HG02798 (cell line): ENCODE measurements around the gene CATSPER3.

ENCODE experiments used
- ATAC-seq: cut with Tn5 transposase; IDR thresholded peaks from one replicate; pipeline ENCODE4 v1.9.1; 2021; ENCODE audit warnings: mild to moderate bottlenecking; ENCODE audit not compliant: unreplicated experiment, poor library complexity

The CATSPER3 gene

DNA sequence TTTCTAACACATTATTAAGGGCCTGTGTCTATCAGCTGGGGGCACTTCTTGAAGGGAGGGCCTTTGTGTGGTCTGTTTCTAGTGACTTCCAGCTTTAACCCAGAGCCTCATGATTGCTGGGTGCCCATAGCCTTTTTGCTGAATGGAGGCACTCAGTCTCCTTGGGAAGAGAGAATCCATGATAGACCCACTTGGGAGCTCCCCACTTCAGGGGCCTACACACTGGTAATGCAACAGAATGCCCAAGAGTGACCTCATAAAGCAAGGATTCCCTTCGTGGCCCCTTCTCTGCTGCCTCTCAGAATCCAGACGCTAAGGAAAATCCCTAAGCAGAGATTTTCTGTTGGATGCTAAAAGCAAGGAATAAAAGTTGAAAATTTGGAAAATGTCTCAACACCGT lies at the start of gene CATSPER3:
Gene CATSPER3 (plus strand): TSS at position 301 of the 400 bp plus-strand sequence. CDS start 85 bp downstream, at position 386.
- no peak for ATAC-seq

DNA sequence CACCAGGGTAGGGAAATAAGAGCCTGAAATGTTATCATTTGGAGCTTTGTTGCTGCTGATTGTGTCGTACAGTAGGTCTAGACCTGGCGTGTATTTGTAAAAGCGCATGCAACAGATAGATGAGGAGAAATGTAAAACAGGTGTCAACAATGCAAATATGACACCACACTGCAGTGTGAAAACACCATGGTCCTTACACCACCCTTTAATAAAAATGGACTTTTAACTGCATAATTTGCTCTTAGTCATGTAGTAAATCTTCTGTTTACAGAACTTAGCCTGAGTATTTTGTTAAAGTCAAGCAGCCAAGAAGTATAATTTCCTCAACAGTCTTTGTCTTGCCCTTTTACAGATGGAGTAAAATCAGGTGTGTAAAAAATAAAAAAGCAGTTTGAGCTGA lies 48.8 kb upstream of the CATSPER3 start:
- no peak for ATAC-seq

DNA sequence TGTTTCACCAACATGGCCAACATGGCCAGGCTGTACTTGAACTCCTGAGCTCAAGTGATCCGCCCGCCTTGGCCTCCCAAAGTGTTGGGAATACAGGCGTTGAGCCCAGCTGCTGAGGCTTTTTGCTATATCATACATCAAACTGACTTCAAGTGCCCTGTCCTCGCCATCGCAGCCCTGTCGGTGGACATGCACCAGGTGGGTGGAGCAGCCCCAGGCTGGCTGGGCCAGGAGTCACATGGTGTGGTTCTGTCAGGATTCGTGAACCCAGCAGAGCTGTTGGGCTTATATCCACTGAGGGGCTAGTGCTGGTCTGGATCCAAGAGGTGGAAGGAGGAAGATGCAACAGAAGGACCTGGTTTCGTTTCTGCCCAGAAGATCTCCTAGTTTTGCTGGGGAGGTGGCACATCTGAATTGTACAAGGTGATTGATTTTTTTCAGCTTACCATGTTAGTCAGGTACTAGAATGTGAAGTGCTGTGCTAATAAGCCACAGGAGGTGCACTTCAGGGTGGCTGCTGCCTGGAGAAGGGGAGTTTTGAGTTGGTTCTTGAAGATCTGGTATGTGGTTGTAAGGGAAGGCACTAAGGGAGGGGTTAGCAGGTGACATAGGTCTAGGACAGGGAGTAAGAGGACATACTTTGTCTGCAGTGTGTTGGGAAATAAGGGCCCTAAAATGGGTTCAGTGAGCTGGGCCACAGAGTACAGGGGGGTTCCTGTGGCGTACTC lies 46.7 kb upstream of the CATSPER3 start:
- ATAC-seq, result no peak

DNA sequence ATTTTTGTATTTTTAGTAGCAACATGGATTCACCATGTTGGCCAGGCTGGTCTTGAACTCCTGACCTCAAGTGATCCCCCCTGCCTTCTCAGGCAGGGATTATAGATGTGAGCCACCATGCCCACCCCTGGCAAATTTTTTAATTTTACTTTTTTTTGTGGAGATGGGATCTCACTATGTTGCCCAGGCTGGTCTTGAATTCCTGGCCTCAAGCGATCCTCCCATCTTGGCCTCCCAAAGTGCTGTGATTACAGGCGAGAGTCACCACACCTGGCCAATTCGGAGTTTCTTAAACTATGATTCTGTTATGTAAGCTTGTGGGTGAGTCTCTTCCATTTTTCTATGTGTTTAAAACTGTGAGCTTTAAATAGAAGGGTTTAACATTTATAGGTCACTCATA lies 35.2 kb upstream of the CATSPER3 start:
- ATAC-seq, result no peak

DNA sequence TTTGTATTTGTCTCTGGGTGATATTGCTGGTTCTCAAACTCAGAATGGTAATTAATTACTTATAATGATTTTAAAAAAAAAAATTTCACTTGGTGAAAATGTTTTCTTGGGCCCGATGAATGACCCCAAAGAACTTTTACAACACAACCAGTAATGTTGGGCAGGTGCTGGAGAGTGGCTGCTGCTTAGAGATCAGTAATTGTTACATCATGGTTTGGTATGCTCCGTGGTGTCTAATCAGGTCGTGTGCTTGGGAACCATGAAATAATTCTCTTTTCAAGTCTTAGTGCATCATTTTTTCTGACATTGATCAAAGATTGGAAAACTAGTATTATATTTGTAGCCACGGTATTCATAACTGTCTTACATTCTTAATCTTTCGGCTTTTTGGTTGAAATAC lies 33.5 kb upstream of the CATSPER3 start:
- ATAC-seq, result no peak

DNA sequence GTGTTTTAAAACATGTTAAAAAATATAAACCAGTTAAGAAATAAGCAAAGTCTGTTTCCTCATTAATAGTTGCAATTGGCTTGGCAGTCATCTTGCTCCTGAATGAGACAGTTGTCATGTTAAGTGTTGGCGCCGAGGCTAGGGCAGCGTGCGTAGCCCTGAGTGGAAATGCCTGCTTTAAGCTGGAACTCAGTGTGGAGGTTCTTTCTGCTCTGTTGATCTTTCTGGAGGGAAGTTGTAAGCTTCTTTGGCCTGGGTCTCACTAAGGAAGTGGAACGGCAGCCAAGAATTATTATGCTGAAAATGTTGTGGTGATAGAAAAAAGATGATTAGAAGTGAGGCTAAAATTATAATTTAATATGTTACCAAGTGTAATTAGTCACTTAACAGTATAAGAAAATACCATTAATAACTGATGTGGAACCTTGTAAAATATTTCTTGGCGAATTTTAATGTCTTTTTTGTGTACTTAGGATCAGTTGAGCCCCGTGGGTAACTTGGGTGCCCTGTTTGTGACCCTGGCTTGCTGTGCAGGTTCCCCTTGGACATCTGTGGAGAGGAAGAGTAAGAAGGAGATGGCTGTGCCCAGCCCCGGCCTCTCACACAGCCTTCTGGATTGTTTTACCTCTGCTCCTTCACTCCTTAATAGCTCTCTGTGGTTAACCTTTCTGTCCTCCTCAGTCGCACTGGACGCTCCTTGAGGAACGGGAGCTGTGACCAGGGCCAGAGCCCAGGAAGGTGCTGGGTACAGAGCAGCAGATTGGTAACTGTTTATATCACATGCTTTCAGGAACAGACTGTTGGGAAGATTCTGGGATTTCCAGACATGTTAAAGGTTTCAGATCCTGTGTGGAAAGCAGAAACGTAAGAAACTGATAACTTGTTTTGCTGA lies 31.8 kb upstream of the CATSPER3 start:
- no peak for ATAC-seq

DNA sequence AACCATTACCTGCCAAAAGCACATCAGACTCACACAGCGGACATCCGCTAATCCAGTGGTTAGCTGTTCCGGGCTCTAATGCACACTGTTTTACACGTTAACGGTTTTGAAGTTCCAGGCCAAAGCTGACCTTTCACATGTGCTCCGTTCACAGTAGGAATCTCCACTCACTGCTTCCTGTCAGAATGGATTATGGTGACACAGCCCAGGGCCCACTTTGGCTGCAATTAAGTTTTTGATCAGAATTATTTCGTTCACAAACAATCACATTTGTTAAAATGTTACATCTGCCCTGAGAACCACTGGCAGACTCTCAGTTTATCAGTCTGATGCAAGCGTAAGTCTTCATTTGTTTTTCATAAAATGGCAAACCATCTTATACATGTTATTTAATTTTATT lies 30.2 kb upstream of the CATSPER3 start:
- no peak for ATAC-seq

DNA sequence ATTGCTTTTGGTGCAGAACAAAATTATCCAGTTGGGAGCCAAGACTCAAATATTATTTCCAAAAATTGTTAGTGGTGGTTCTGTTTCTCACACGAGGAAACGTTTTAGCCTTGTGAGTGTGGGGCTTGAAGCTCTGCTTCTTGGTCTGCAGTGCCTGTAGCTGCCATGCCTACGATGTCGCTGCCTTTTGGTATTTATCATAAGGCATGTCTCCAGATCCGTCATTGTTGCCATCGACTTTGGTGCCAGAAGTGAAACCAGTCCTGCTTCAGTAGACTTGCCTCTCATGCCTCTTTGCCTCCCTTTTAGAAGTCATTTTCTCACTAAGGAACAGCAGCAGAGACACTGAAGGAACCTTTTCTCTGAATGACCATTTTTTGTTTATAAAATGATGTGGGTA lies 29.7 kb upstream of the CATSPER3 start:
- ATAC-seq, result no peak

DNA sequence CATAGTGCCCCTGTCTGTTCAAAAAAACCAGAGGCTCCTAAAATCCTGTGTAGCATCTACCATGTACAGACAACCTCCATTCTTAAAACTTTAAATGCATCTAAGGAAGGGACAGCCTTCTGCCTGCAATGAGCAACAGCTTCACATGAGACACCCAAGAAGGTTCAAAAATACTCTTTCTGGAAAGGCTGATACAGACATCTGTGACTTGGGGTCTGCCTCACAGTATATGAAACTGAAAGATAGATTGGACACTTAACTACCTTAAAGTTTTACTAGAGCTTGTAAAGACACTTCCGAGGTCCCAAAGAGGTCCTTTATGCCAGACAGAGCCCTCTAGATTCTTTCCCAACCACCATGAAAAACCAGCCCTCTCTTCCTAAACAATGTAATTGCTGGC lies 28.2 kb upstream of the CATSPER3 start:
- ATAC-seq, result no peak

DNA sequence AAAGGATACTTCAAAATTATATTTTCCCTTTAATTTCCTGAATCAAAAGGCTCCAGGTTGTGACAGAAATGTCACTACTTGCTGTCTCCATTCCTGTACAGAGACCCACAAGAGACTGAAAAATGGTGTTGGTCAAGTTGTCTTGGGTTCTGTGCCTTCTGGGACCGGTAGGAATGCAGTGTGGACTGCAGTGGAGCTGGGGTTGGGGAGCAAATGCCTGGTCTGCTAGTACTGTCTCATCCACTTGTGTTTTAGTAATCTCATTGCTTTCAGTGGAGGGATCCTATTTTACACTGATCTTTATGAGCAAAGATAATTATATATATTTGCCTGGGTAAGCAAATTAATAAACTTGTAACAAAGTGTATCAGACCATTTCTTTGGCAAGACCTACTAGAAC lies 24.2 kb upstream of the CATSPER3 start:
- no peak for ATAC-seq

DNA sequence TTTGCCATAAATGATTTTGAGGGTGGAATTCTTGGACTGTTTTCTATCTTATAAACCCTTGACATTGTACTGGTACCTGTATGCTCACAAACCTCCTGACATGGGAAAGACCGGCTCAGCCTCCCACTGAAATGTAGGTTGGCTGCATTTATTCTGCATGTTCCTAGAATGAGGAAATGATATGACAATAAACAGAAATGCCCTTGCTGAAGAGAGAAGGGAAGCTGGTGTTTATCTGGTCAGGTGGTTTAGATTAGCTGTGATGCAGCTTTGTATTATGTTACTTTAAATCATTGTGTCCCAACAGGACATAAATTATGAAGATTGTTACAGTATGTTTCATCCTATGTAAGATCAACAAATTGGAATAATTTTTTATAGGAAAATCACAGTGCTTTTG lies 23.1 kb upstream of the CATSPER3 start:
- no peak for ATAC-seq

DNA sequence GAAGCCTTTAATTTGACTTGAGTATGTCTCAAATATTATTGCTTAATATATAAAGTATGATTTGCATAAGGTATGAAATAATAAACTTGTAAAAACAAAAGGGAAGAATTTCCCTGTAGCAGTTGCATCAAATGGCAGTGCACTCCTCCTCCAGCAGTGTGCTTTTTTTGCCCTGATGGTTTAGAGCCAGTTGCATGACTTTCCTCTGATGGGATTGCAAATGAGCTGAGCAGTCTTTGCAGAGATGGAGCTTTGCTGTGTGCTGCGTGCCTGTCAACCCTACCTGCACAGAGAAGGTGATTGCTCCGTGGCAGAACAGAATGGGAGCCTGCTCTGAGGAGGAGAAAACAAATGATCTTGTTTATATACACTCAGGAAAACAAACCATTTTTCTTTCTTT lies 22.7 kb upstream of the CATSPER3 start:
- ATAC-seq, result no peak

DNA sequence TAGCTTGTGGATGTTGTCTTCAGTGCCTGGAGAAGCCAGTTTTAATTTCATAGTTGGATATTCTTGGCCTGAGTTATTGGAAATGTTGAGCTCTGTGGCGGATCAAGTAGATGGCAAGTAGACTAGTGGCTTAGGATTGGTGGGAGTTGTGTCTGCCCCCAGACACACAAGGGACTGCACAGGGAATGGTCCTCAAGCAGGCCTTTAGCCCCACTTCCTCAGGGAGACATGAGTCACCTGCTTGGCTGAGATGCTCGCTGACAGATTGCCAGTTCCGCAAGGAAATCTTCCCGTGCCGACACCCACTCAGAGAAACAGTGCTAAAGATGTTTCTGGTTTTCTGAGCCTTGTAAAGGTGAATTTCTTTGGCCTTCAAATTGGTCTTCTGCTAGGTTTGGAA lies 18.8 kb upstream of the CATSPER3 start:
- ATAC-seq, result no peak

DNA sequence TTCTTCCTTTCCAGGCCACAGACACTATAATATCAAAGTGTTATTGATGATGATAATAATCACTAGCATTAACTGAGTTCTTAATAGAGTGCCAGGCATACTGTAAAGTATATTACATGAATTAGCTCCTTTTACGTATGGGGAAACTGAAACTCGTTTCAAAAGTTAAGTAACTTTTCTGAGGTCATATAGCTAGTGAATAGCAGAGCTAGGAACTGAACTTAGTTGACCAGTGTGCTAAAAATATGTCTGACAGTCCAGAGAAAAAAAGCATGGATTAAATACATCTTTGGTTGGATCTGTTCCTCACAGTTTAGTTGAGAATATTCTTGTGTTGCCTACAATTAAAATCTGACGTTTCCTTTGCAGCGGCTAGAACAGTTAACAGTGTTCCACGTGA lies 18.4 kb upstream of the CATSPER3 start:
- no peak for ATAC-seq

DNA sequence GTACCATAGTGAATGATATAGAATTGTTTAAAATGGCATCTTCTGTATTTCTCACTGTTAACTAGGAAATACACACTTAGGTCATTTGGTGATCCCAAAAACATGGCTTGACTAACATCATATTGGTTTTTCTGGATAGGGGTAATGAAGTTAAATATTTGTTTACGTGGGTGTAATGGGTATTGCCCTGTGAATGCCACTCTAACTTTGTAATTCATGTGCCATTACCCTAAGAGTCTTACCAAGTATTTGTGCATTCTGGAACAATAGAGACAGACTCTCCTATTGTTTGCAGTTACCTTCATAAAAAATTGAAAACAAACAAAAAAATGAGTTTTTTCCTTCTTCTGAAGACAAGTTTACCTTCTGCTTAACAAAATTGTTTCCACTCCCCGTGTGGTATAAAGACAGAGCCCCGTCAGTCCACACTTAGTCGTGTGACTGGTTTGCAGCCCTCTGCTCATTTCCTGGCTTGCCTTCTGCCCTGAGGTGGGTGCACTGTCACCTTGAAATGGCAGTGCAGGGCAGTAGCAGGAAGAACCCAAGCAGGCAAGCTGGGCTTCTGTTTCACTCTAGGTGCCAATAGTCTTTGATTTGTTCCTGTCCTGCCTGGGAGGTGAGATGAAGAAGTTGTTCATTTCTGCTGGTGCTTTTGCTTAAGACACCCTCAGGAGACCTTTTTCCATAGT lies 9.6 kb upstream of the CATSPER3 start:
- ATAC-seq, result no peak

DNA sequence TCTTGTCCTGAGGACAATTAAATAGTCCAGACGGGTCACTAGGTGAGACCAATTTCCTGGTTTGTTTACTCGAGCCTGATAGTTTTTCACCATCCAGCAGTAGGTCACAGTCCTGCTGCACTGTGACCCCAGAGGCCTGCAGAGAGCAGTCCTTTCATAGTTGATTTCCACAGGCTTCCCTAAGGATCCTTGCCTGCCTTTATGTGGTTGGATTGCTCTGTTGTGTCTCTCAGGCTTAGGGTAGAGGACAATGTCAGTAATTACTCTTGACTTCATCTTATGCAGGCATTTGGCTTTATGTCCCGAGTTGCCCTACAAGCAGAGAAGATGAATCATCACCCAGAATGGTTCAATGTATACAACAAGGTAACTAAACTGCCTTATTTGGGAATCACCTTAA lies 9.0 kb upstream of the CATSPER3 start:
- no peak for ATAC-seq

DNA sequence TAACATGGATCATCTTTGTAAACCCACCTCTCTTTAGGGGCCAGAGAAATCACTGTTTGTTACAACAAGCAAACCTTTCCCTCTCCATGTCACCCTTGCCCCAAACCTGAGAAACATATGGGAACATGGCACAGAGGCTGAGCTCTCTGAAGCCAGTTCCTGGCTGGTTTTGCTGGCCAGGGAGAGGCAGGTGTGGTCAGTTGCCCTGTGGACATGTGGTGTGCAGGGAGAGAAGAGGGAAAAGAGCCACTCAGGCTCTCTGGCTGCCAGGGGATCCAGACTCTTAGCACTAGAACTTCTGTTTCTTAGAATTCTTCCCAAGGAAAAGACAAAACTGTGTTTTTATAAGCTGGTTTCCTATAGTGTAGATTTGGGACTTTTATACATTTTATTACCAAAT lies 4.6 kb upstream of the CATSPER3 start:
- ATAC-seq, result no peak

DNA sequence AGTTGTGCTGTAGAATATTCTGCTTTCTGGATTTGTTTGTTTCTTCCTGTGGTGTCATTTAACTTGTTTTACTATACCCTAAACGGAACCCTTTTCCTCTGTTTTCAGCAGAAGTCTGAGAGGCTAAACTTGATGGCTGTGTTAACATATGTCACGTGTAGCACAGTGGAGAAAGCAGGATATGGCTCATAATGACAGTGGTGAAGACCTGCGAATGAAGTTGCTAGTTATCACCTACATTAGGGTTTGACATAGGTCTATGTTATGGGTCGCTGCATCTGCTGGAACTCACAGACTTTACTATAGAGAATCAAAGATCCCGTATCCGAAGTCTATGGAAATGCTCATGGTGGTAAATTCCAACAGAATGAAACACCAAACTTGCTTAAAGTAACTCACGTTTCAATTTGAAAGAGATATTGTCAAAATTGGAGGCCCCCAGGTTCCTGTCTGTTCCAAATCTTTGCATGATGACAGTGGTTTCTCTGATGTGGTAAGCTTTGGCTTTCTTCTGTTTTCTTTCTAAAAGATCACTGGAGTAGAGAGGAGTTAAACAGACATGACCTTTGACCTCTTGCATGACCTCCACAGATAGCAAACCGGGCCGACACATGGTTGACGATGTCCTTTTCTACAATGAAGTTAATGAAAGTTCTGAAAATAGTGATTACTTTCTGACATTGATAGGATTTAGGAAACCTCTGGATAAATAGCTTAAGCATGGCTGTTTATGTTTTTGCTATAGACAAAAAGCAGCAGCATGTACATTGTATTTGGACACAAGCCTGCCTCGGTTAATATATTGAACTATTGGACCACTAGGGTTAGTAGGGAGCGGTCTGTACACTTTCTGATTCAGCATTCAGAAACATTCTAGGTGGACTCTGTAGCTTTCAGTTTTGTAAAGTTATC lies 3.1 kb upstream of the CATSPER3 start:
- no peak for ATAC-seq

DNA sequence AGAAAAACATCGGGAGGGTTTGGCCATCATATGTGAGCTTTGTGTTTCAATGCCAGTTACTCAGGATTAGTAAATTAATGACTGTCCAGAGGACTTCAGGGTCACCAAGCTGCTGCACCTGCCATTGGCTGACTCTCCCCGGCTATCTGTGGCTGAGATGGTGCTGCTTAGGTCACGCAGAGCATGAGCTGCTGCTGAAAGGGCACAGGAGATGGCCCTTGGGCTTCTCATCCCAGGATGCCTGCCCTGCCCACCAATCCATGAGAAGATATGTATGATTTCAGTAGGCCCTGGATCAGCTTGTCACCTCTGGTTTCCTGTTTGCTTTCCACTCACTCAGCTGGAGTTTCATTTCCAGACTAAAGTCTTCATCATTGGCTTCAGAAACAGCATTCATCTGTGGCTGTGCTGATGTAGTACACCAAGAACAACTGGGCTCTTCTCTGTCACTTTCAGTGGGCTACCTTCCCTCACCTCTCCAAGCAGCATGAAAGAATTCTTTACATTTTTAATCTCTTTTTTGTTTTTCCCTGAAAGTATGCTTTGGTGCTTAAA lies 2.4 kb upstream of the CATSPER3 start:
- ATAC-seq, result no peak

DNA sequence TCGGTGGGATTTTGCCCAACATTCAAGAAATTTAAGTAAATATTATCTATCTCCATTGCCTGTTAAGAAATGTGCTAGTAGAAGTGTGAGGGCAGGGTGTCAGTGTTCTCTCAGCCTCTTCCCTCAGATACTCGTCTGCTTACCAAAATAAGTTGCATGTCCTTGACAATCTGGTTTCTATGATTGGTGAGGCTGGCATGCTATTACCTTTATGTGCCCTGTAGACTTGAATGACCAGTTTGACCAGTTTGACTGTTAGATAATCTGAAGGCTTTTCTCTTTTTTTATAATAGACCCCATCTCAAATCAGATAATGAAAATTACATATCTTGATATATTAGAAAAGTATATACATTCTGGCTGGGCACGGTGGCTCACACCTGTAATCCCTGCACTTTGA lies 348 bp downstream of the CATSPER3 start:
- no peak for ATAC-seq
